ENCODE data around the gene EFCAB9. TPM values are rescaled to one million over a fixed set of nuclear protein-coding genes. Genes with fewer than 3 reads are reported as not detected.
"Not testable (repeated sequence)": the region's sequence is repeated elsewhere in the genome, so short reads cannot be mapped to it uniquely, and the experiment has no call there.

The EFCAB9 gene
- total RNA-seq, 6 experiments from 2014 or later: not detected

DNA sequence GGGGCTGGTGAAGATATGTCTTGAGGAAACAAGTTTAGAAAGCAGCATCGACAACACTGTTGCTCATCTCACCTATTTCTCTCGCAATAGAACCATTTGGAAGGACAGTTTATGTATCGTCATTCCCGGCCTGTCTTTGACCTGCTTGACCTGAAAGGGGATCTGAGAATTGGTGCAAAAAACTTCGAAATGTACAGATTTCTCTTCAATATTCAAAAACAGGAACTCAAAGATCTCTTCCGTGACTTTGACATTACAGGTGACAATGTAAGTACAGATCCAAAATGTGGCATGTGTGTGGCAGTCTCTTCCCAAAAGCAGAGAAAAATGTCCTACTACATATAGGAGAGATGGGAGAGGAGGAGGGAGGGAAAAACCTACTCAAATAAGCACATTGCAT, 6.5 kb downstream of the EFCAB9 start:
- no peak for DNase-seq
- peaks cover 1% of the 10 kb centered on the region; the same call in 1 of the 2 replicates for H3K27me3 Mint-ChIP-seq (ENCODE audit: insufficient read depth)
- no peak overlapping the region for H3K4me3 Mint-ChIP-seq
- no peaks in the 10 kb centered on the region for H3K36me3 Mint-ChIP-seq (ENCODE audit: low read depth)
- peaks cover 6% of the 10 kb centered on the region for H3K9me3 Mint-ChIP-seq
- peaks cover 6% of the 10 kb centered on the region for H3K4me1 Mint-ChIP-seq (ENCODE audit: low read depth)
- no peak overlapping the region for H3K27ac Mint-ChIP-seq
- TF ChIP-seq, protein P1, sequence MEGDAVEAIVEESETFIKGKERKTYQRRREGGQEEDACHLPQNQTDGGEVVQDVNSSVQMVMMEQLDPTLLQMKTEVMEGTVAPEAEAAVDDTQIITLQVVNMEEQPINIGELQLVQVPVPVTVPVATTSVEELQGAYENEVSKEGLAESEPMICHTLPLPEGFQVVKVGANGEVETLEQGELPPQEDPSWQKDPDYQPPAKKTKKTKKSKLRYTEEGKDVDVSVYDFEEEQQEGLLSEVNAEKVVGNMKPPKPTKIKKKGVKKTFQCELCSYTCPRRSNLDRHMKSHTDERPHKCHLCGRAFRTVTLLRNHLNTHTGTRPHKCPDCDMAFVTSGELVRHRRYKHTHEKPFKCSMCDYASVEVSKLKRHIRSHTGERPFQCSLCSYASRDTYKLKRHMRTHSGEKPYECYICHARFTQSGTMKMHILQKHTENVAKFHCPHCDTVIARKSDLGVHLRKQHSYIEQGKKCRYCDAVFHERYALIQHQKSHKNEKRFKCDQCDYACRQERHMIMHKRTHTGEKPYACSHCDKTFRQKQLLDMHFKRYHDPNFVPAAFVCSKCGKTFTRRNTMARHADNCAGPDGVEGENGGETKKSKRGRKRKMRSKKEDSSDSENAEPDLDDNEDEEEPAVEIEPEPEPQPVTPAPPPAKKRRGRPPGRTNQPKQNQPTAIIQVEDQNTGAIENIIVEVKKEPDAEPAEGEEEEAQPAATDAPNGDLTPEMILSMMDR (IDR thresholded peaks at IDR 0.05): no peak

- not testable (repeated sequence) for H3K4me1 Mint-ChIP-seq (ENCODE audit: low read depth); DNase-seq; H3K36me3 Mint-ChIP-seq (ENCODE audit: low read depth); H3K4me3 Mint-ChIP-seq; H3K9me3 Mint-ChIP-seq; H3K27ac Mint-ChIP-seq; H3K27me3 Mint-ChIP-seq (ENCODE audit: insufficient read depth)
Measured at GRCh38 chr5:172205984-172206383, 12.0 kb downstream of the EFCAB9 start.

DNA sequence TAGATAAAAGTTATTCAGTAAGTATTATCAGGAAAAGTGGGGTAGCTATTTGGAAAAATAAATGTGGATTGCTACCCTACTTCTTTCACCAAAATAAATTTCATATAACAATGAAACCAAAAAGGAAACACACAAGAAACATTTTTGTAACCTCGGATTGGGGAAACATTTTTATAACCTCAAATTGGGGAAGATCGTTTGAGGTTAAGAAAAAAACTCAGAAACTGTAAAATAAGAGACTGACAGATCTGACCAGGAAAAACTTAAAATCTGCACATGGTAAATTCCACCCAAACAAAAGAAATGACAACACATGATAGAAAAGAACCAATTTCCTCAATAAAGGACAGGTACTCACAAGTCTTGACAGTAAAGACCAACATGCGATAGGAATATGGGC, 13.5 kb downstream of the EFCAB9 start:
- Mint-ChIP-seq H3K4me3 (no peak overlapping the region), H3K27ac (no peak overlapping the region), H3K9me3 (no peaks in the 10 kb centered on the region), H3K4me1 (ENCODE audit: low read depth) (peaks cover 6% of the 10 kb centered on the region), H3K27me3 (ENCODE audit: insufficient read depth) (peaks cover 1% of the 10 kb centered on the region; the same call in 1 of the 2 replicates), H3K36me3 (ENCODE audit: low read depth) (peaks cover 7% of the 10 kb centered on the region; the same call in 1 of the 2 replicates)
- TF ChIP-seq, protein P1 (IDR thresholded peaks at IDR 0.05): no peak
- DNase-seq: no peak

DNA sequence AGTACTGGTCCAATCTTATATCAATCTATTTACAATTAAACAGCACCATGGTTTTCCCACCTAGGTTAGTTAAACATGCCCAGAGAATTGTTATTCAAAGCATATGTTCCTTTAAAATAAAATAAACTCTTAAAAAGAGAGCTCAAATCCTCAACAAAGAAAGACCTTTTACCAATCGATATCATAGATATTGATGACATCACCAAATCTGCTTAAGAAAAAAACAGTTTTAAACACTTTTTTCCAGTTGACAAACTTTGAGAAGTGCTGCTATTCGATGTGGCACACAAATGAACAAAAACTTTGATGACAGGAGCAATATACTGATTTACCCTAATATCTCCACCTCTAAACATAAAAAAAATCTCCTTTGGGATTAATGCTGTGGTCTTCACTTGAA, 15.7 kb downstream of the EFCAB9 start:
- Mint-ChIP-seq H3K4me3 (no peak overlapping the region), H3K27me3 (ENCODE audit: insufficient read depth) (no peaks in the 10 kb centered on the region; the same call in 1 of the 2 replicates)

GRCh38 chr5:172211676-172212075, 17.7 kb downstream of the EFCAB9 start:
- TF ChIP-seq, protein P1 (IDR thresholded peaks at IDR 0.05): no peak
- Mint-ChIP-seq H3K27me3 (ENCODE audit: insufficient read depth) (no peaks in the 10 kb centered on the region; the same call in 1 of the 2 replicates), H3K9me3 (no peaks in the 10 kb centered on the region), H3K4me3 (no peak overlapping the region), H3K4me1 (ENCODE audit: low read depth) (peaks cover 22% of the 10 kb centered on the region), H3K36me3 (ENCODE audit: low read depth) (peaks cover 18% of the 10 kb centered on the region), H3K27ac (no peak overlapping the region)
- no peak for DNase-seq

More for the DNA sequence above, 15.7 kb downstream of the EFCAB9 start:
- H3K36me3 Mint-ChIP-seq (ENCODE audit: low read depth): peaks cover 13% of the 10 kb centered on the region
- H3K27ac Mint-ChIP-seq: no peak overlapping the region
- TF ChIP-seq, protein P1 (IDR thresholded peaks at IDR 0.05): no peak
- no peaks in the 10 kb centered on the region for H3K9me3 Mint-ChIP-seq
- peaks cover 12% of the 10 kb centered on the region for H3K4me1 Mint-ChIP-seq (ENCODE audit: low read depth)
- DNase-seq: no peak

GRCh38 chr5:172213126-172213525, 19.2 kb downstream of the EFCAB9 start:
- no peak overlapping the region for H3K4me3 Mint-ChIP-seq

More at GRCh38 chr5:172213126-172213525, 19.2 kb downstream of the EFCAB9 start:
- H3K4me1 Mint-ChIP-seq (ENCODE audit: low read depth): peaks cover 22% of the 10 kb centered on the region
- H3K27ac Mint-ChIP-seq: no peak overlapping the region
- peaks cover 25% of the 10 kb centered on the region for H3K36me3 Mint-ChIP-seq (ENCODE audit: low read depth)
- no peak for DNase-seq
- no peaks in the 10 kb centered on the region for H3K9me3 Mint-ChIP-seq
- H3K27me3 Mint-ChIP-seq (ENCODE audit: insufficient read depth): no peaks in the 10 kb centered on the region
- TF ChIP-seq, protein P1 (IDR thresholded peaks at IDR 0.05): no peak
